Glutamatergic neuron (in vitro differentiated cells): ENCODE results near the gene IQCN. TPM values are rescaled to one million over a fixed set of nuclear protein-coding genes. Genes with fewer than 3 reads are reported as not detected.

Experiments
- DNase-seq: peaks from one replicate; pipeline ENCODE4 v3.0.0; 2022
- H3K27ac Mint-ChIP-seq: one replicate; pipeline ENCODE4 v1.8.0; 2020; ENCODE audit warnings: mild to moderate bottlenecking, mixed read lengths, inconsistent platforms; ENCODE audit not compliant: unreplicated experiment
- H3K27me3 Mint-ChIP-seq: one replicate; pipeline ENCODE4 v1.8.0; 2020; ENCODE audit warnings: mild to moderate bottlenecking, moderate library complexity, mixed read lengths, inconsistent platforms; ENCODE audit not compliant: unreplicated experiment
- H3K36me3 Mint-ChIP-seq: one replicate; pipeline ENCODE4 v1.8.0; 2020; ENCODE audit warnings: mild to moderate bottlenecking, mixed read lengths, inconsistent platforms; ENCODE audit not compliant: unreplicated experiment
- H3K4me1 Mint-ChIP-seq: one replicate; pipeline ENCODE4 v1.8.0; 2020; ENCODE audit warnings: mild to moderate bottlenecking, low read depth, mixed read lengths, inconsistent platforms; ENCODE audit not compliant: unreplicated experiment
- H3K4me3 Mint-ChIP-seq: one replicate; pipeline ENCODE4 v1.8.0; 2020; ENCODE audit warnings: mild to moderate bottlenecking, mixed read lengths, inconsistent platforms; ENCODE audit not compliant: unreplicated experiment
- H3K9me3 Mint-ChIP-seq: one replicate; pipeline ENCODE4 v1.8.0; 2020; ENCODE audit warnings: mild to moderate bottlenecking, moderate library complexity, mixed read lengths, inconsistent platforms; ENCODE audit not compliant: unreplicated experiment
- total RNA-seq: library from RNA; stranded (reverse); fragmentation: NEBNext Ultra II Directional; extraction: Animal tissue kit (Norgen Biotek cat#: 25700); gene quantifications from one replicate; pipeline ENCODE4 v1.2.1, GENCODE V29; 2021; ENCODE audit not compliant: unreplicated experiment
- TF ChIP-seq, protein P1 (sequence below): fragments of 200-600 bp; sonication (generic); IDR thresholded peaks from one replicate; pipeline ENCODE4 v1.5.0; 2021; ENCODE audit not compliant: partially characterized antibody, unreplicated experiment

The IQCN gene
- total RNA-seq, 1 donor from 2014 or later, result 23.6 TPM

DNA sequence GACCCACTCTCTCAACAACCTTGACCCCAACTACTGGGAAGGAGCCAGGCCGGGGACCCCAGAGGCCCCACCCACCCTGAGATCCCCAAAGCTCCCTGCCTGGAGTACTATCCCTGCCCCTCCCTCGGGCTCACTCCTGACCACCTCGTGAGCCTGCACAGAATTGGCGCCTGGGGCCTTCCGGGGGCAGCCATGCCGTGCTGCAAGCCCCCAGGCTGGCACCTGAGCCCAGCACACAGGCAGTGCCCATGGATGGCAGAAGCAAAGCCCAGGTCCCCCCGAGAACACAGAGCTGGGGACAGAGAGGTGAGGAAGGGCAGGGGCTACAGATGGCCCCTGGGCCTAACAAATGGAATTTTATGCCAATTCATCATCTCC is 34.7 kb upstream of the IQCN start:
- Mint-ChIP-seq H3K4me1 (peaks cover 12% of the 10 kb centered on the region), H3K4me3 (no peak overlapping the region), H3K9me3 (peaks cover 2% of the 10 kb centered on the region), H3K27me3 (peaks cover 9% of the 10 kb centered on the region), H3K27ac (no peak overlapping the region), H3K36me3 (no peaks in the 10 kb centered on the region)
- DNase-seq, result no peak
- TF ChIP-seq, protein P1, sequence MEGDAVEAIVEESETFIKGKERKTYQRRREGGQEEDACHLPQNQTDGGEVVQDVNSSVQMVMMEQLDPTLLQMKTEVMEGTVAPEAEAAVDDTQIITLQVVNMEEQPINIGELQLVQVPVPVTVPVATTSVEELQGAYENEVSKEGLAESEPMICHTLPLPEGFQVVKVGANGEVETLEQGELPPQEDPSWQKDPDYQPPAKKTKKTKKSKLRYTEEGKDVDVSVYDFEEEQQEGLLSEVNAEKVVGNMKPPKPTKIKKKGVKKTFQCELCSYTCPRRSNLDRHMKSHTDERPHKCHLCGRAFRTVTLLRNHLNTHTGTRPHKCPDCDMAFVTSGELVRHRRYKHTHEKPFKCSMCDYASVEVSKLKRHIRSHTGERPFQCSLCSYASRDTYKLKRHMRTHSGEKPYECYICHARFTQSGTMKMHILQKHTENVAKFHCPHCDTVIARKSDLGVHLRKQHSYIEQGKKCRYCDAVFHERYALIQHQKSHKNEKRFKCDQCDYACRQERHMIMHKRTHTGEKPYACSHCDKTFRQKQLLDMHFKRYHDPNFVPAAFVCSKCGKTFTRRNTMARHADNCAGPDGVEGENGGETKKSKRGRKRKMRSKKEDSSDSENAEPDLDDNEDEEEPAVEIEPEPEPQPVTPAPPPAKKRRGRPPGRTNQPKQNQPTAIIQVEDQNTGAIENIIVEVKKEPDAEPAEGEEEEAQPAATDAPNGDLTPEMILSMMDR, result no peak

DNA sequence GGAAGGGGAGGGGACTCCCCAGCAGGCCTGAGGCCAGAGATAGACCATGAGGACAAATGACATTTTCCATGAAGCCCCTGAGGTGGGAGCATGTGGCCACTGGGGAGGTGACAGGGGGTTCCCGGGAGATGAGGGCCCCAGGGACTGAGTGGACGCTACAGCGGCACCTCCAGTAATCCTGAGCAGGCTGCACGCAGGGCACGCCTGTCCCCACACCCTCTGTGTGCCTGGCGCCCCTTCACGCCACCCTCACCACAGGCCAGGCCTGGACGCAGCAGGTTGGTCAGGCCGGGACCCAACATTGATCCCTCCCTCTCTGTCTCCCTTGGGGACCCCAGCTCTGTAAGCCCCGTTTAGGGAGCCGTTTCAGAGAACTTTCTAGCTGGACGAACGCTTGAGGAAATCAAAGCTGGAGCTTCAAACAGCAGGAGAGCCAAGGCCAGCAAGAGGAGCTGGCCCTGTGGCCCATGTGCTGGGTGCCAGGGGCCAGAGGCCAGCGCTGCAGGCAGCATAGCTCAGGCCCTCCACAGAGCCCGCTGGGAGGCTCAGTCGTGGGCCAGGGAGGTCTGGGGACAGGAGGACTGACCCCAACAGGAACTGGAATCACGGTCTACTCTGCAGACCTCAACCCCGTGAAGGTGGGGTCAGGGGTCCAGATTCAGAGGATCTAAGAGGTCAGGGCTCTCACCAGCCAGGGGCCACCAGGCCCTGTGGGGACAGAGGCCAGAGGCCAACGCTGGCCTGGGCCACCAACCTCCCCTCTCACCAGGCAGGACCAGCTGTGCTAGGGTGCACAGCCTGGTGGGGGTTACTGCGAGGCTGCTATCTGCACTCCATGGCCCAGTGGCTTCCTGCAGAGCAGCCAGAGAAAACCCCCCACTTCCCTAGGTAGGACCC is 34.0 kb upstream of the IQCN start:
- peaks cover 3% of the 10 kb centered on the region for H3K9me3 Mint-ChIP-seq
- peaks cover 18% of the 10 kb centered on the region for H3K4me1 Mint-ChIP-seq
- no peak overlapping the region for H3K4me3 Mint-ChIP-seq
- peaks cover 15% of the 10 kb centered on the region for H3K27me3 Mint-ChIP-seq
- no peaks in the 10 kb centered on the region for H3K36me3 Mint-ChIP-seq
- no peak for DNase-seq
- no peak overlapping the region for H3K27ac Mint-ChIP-seq
- TF ChIP-seq, protein P1, result no peak

DNA sequence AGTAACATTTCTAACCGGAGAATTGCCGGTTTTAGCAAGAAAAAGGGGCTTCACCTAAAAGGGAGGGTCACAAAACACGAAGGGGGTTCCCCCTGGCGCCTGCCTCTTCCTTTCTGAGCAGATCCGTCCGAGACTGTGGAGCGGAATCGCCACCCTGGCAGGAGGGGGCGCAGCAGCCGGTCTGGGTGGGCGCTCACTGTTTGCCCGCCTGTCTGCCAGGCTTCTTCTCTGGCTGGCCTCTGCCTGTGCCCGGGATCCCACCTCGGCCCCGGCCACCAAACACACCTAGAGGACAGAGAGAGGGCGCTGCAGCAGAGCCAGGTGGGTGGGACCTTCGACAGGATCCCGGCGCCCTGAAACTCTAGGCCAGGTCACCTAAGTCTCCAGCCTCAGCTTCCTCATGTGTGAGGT is 33.0 kb upstream of the IQCN start:
- no peaks in the 10 kb centered on the region for H3K36me3 Mint-ChIP-seq
- peaks cover 3% of the 10 kb centered on the region for H3K9me3 Mint-ChIP-seq
- H3K4me1 Mint-ChIP-seq, result peaks cover 18% of the 10 kb centered on the region
- no peak for DNase-seq
- no peak overlapping the region for H3K4me3 Mint-ChIP-seq
- H3K27me3 Mint-ChIP-seq, result peaks cover 13% of the 10 kb centered on the region
- no peak overlapping the region for H3K27ac Mint-ChIP-seq
- TF ChIP-seq, protein P1, result no peak

DNA sequence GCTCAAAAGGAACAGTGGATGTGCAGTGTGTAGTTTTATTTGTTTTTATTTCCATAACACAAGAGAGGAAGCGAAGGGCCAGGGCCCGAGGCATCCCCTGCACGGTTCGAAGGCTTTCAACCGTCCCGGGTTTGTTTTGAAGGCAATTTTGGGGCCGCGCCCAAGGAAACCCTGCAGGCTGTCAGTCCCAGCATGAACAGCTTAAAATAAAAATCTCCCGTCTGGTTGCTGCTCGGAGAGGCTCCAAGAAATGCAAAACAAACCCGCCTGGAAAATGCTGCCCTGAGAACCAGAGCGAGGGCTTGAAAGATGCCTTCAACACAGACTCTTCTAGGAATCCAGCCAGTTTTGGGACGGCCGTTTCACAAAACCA is 32.6 kb upstream of the IQCN start:
- Mint-ChIP-seq H3K36me3 (no peaks in the 10 kb centered on the region), H3K27me3 (peaks cover 13% of the 10 kb centered on the region), H3K4me3 (no peak overlapping the region), H3K27ac (peak overlapping the region; percentile 21), H3K9me3 (peaks cover 3% of the 10 kb centered on the region), H3K4me1 (peaks cover 18% of the 10 kb centered on the region)
- no peak for DNase-seq
- TF ChIP-seq, protein P1, result no peak

DNA sequence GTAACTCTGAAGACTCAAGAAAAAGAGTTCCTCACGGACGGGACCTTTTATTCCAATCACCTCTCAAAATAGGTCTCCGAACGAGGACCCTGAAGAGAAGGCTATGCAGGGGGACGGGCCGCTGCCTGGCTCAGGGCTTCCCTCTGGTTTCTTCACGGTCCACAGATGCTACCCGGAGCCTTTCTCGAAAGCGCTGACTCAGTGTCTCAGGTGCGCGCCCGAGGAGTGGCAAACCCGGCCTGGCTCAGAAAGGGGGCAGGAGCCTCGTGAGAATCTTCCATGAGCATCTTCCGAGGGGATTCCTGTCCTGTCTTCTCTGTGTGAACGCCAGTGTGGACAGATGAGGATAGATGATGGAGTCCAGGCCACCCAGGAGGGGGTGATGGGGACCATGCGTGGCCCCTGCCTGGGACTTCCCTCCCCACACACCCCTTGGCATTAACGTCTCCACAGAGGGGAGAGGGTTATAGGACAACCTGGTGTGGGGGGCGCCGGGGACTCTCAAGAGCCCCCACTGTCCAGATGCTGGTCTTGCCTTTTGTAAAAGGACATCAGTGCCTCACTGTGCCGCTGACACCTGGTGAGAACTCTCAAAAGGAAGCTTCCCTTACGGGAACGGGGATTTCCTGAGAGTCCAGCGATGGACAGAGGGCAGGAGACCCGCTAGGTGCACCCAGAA is 32.1 kb upstream of the IQCN start:
- Mint-ChIP-seq H3K27ac (no peak overlapping the region), H3K36me3 (no peaks in the 10 kb centered on the region), H3K27me3 (peaks cover 13% of the 10 kb centered on the region), H3K4me3 (no peak overlapping the region), H3K9me3 (peaks cover 4% of the 10 kb centered on the region), H3K4me1 (peaks cover 18% of the 10 kb centered on the region)
- TF ChIP-seq, protein P1, result no peak
- no peak for DNase-seq
